GM18868 (cell line): ENCODE measurements around the gene SIGLEC11.
"Not testable (repeated sequence)": the region's sequence is repeated elsewhere in the genome, so short reads cannot be mapped to it uniquely, and the experiment has no call there.

Experiments used
- ATAC-seq: cut with Tn5 transposase; IDR thresholded peaks from one replicate; pipeline ENCODE4 v1.9.1; 2021; ENCODE audit warnings: mild to moderate bottlenecking, moderate library complexity; ENCODE audit not compliant: unreplicated experiment

SIGLEC11 gene

GRCh38 chr19:49927526-49928264 lies 33.3 kb downstream of the SIGLEC11 start:
- ATAC-seq: no peak

- ATAC-seq: no peak
Measured at GRCh38 chr19:49926515-49926914, 34.5 kb downstream of the SIGLEC11 start.

GRCh38 chr19:49925486-49925885 lies 35.5 kb downstream of the SIGLEC11 start:
- ATAC-seq: no peak

- not testable (repeated sequence) for ATAC-seq
Measured at GRCh38 chr19:49924881-49925210, 36.1 kb downstream of the SIGLEC11 start.

GRCh38 chr19:49924004-49924880 lies 36.7 kb downstream of the SIGLEC11 start:
- ATAC-seq: no peak

GRCh38 chr19:49923055-49924003 lies 37.6 kb downstream of the SIGLEC11 start:
- no peak for ATAC-seq

- ATAC-seq: no peak
Measured at GRCh38 chr19:49921871-49922795, 38.8 kb downstream of the SIGLEC11 start.

- no peak for ATAC-seq
Measured at GRCh38 chr19:49920624-49921363, 40.2 kb downstream of the SIGLEC11 start.

- ATAC-seq: no peak
Measured at GRCh38 chr19:49918089-49918488, 42.9 kb downstream of the SIGLEC11 start.

GRCh38 chr19:49916839-49917733 lies 43.9 kb downstream of the SIGLEC11 start:
- no peak for ATAC-seq

- no peak for ATAC-seq
Measured at GRCh38 chr19:49915271-49915670, 45.7 kb downstream of the SIGLEC11 start.

- ATAC-seq: no peak
Measured at GRCh38 chr19:49913720-49914119, 47.3 kb downstream of the SIGLEC11 start.

GRCh38 chr19:49912965-49913685 lies 47.8 kb downstream of the SIGLEC11 start:
- no peak for ATAC-seq

- peak; percentile 40 for ATAC-seq
Measured at GRCh38 chr19:49911381-49912145, 49.4 kb downstream of the SIGLEC11 start.

- no peak for ATAC-seq
Measured at GRCh38 chr19:49910179-49910578, 50.8 kb downstream of the SIGLEC11 start.

- ATAC-seq: no peak
Measured at GRCh38 chr19:49908480-49909420, 52.2 kb downstream of the SIGLEC11 start.
